OCI-LY1 (cell line): ENCODE data around the gene RER1.

Experiments
- H2AFZ ChIP-seq: fragments of 200-600 bp; sonication (generic), shearing (Covaris generic); 2 replicates; pipeline ENCODE4 v1.6.0; 2014; ENCODE audit warnings: antibody characterized with exemption, mild to moderate bottlenecking, low read length
- H3F3A ChIP-seq: fragments of 200-600 bp; sonication (generic), shearing (Covaris generic); 2 replicates; pipeline ENCODE4 v1.6.0; 2014; ENCODE audit warnings: mild to moderate bottlenecking, antibody characterized with exemption, low read length, moderate library complexity; ENCODE audit not compliant: insufficient read depth
- H3K27ac ChIP-seq: fragments of 200-600 bp; sonication (generic); 2 replicates; pipeline ENCODE4 v1.5.1; 2014; ENCODE audit warnings: low read length, mixed run types, mild to moderate bottlenecking, low read depth; ENCODE audit not compliant: poor library complexity, severe bottlenecking
- H3K27me3 ChIP-seq: fragments of 200-600 bp; sonication (generic); 2 replicates; pipeline ENCODE4 v1.6.0; 2014; ENCODE audit warnings: antibody characterized with exemption, mild to moderate bottlenecking, low read length, moderate library complexity; ENCODE audit not compliant: insufficient read depth
- H3K36me3 ChIP-seq: fragments of 200-600 bp; sonication (generic); 2 replicates; pipeline ENCODE4 v1.6.1; 2014; ENCODE audit warnings: mild to moderate bottlenecking, antibody characterized with exemption, low read length, moderate library complexity, mixed read lengths; ENCODE audit not compliant: insufficient read depth
- H3K4me1 ChIP-seq: fragments of 200-600 bp; sonication (generic); 2 replicates; pipeline ENCODE4 v1.5.1; 2014; ENCODE audit warnings: mild to moderate bottlenecking, low read length, moderate library complexity; ENCODE audit not compliant: insufficient read depth, severe bottlenecking
- H3K4me2 ChIP-seq: fragments of 200-600 bp; sonication (generic), shearing (Covaris generic); 2 replicates; pipeline ENCODE4 v1.6.1; 2014; ENCODE audit warnings: low read length
- H3K4me3 ChIP-seq: fragments of 200-600 bp; sonication (generic); 2 replicates; pipeline ENCODE4 v1.5.1; 2014; ENCODE audit warnings: low read length, low read depth, mild to moderate bottlenecking, mixed read lengths; ENCODE audit not compliant: poor library complexity, severe bottlenecking
- H3K79me2 ChIP-seq: fragments of 200-600 bp; shearing (Covaris generic); 2 replicates; pipeline ENCODE4 v1.6.1; 2016; ENCODE audit warnings: mixed run types, low read length, mixed read lengths; ENCODE audit not compliant: insufficient read depth
- H3K9ac ChIP-seq: fragments of 200-600 bp; sonication (generic), shearing (Covaris generic); 2 replicates; pipeline ENCODE4 v1.6.1; 2014; ENCODE audit warnings: mild to moderate bottlenecking, low read length, mixed read lengths
- H3K9me2 ChIP-seq: fragments of 200-600 bp; sonication (generic), shearing (Covaris generic); 2 replicates; pipeline ENCODE4 v1.6.1; 2014; ENCODE audit warnings: low read depth, mild to moderate bottlenecking, low read length, mixed read lengths
- H3K9me3 ChIP-seq: fragments of 200-600 bp; shearing (Covaris generic); 2 replicates; pipeline ENCODE4 v1.6.1; 2014; ENCODE audit warnings: low read length, mixed read lengths
- H4K20me1 ChIP-seq: fragments of 200-600 bp; sonication (generic), shearing (Covaris generic); 2 replicates; pipeline ENCODE4 v1.6.0; 2016; ENCODE audit warnings: mild to moderate bottlenecking, low read length; ENCODE audit not compliant: insufficient read depth
- EZH2 ChIP-seq: fragments of 200-600 bp; sonication (generic), shearing (Covaris generic); IDR thresholded peaks from 2 replicates; pipeline ENCODE4 v1.8.0; 2017; ENCODE audit warnings: borderline replicate concordance, mixed run types, mild to moderate bottlenecking, antibody characterized with exemption, low read length, moderate library complexity, mixed read lengths
- TF ChIP-seq, protein P1 (sequence below): fragments of 200-600 bp; sonication (generic), shearing (Covaris generic); IDR thresholded peaks from 2 replicates; pipeline ENCODE4 v1.5.1; 2017; ENCODE audit warnings: mild to moderate bottlenecking, antibody characterized with exemption, low read length, moderate library complexity, mixed read lengths

The RER1 gene

GRCh38 chr1:2407166-2407990 is 15.7 kb downstream of the RER1 start:
- Histone ChIP-seq H3K27me3 (no peaks in the 10 kb centered on the region), H3K36me3 (peaks cover 40% of the 10 kb centered on the region), H3K4me3 (no peak overlapping the region), H3K9ac (no peak overlapping the region), H3K79me2 (no peaks in the 10 kb centered on the region), H3K4me1 (peaks cover 15% of the 10 kb centered on the region), H3F3A (no peaks in the 10 kb centered on the region), H3K9me2 (no peaks in the 10 kb centered on the region), H3K27ac (no peak overlapping the region), H3K9me3 (no peaks in the 10 kb centered on the region), H3K4me2 (no peak overlapping the region), H4K20me1 (no peaks in the 10 kb centered on the region), H2AFZ (no peak overlapping the region)
- no peak for TF ChIP-seq EZH2
- TF ChIP-seq, protein P1, sequence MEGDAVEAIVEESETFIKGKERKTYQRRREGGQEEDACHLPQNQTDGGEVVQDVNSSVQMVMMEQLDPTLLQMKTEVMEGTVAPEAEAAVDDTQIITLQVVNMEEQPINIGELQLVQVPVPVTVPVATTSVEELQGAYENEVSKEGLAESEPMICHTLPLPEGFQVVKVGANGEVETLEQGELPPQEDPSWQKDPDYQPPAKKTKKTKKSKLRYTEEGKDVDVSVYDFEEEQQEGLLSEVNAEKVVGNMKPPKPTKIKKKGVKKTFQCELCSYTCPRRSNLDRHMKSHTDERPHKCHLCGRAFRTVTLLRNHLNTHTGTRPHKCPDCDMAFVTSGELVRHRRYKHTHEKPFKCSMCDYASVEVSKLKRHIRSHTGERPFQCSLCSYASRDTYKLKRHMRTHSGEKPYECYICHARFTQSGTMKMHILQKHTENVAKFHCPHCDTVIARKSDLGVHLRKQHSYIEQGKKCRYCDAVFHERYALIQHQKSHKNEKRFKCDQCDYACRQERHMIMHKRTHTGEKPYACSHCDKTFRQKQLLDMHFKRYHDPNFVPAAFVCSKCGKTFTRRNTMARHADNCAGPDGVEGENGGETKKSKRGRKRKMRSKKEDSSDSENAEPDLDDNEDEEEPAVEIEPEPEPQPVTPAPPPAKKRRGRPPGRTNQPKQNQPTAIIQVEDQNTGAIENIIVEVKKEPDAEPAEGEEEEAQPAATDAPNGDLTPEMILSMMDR: no peak

DNA sequence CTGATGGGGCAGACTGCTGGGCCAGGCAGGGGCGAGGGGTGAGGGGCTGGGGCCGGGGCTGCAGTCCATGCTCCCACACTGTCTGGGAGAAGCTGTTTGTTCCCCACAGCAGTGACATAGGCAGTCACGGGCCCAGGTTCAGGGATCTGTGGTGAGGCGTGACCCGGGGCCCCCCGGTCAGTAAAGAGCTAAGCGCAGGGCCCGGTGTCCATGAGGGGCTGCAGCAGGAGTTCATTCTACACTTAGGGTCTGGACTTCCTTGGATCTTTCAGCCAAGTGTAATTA is 16.3 kb downstream of the RER1 start:
- Histone ChIP-seq H3K27me3 (no peaks in the 10 kb centered on the region), H3K9ac (no peak overlapping the region), H3K4me2 (no peak overlapping the region), H3K9me2 (no peaks in the 10 kb centered on the region), H3K9me3 (no peaks in the 10 kb centered on the region), H3K36me3 (peaks cover 35% of the 10 kb centered on the region), H4K20me1 (no peaks in the 10 kb centered on the region), H2AFZ (no peak overlapping the region), H3K4me1 (peaks cover 17% of the 10 kb centered on the region), H3K79me2 (no peaks in the 10 kb centered on the region), H3F3A (no peaks in the 10 kb centered on the region), H3K4me3 (no peak overlapping the region), H3K27ac (no peak overlapping the region)
- no peak for TF ChIP-seq EZH2
- TF ChIP-seq, protein P1: no peak

DNA sequence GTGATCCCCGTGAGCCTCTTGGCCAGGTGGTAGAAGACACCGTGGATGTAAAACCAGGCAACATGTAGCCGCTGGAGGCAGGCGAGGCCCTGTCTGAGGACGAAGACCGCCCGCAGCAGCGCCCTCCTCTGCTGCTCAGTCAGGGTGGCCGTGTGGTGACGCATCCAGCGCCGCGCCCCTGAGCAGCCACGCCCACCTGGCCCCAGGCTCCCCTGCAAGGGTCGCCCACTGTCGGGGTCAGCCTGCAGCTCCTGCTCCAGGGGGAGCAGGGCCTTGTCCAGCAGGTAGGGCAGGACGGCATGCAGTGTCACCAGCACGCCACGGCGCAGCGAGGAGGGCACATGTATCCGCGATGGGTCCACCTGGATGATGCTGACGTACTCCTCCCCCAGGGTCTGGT is 16.8 kb downstream of the RER1 start:
- Histone ChIP-seq H3K27me3 (no peaks in the 10 kb centered on the region), H3K36me3 (peaks cover 30% of the 10 kb centered on the region), H3K4me3 (no peak overlapping the region), H3K9me3 (no peaks in the 10 kb centered on the region), H2AFZ (no peak overlapping the region), H3F3A (no peaks in the 10 kb centered on the region), H3K9ac (no peak overlapping the region), H3K4me1 (peaks cover 22% of the 10 kb centered on the region), H3K4me2 (no peak overlapping the region), H3K27ac (no peak overlapping the region), H3K9me2 (no peaks in the 10 kb centered on the region), H4K20me1 (no peaks in the 10 kb centered on the region), H3K79me2 (no peaks in the 10 kb centered on the region)
- TF ChIP-seq, protein P1: no peak
- no peak for TF ChIP-seq EZH2
